HEK293T (cell line): ENCODE results near the gene RAB12.
A peak's percentile ranks its signal among the peaks of the same experiment; 100 is the strongest.

ENCODE experiments used
- CTCF ChIA-PET: fragments of 350-600 bp; formaldehyde crosslinking; extraction: SDS; loops from one replicate; lab custom pipeline; 2021; ENCODE audit warnings: antibody characterized with exemption, inconsistent platforms; lab: Yijun Ruan, JAX
- POLR2A ChIA-PET: fragments of 350-600 bp; formaldehyde crosslinking; extraction: SDS; loops from one replicate; lab custom pipeline; 2020; ENCODE audit warnings: antibody characterized with exemption, inconsistent platforms; lab: Yijun Ruan, JAX
- DNase-seq: peaks from one replicate; pipeline ENCODE4 v3.0.0; 2012; ENCODE audit warnings: mixed read lengths; ENCODE audit errors: extremely low spot score
- ARNT ChIP-seq: fragments of 450-650 bp; IDR thresholded peaks from 2 replicates; pipeline ENCODE4 v1.6.1; 2017; ENCODE audit warnings: mild to moderate bottlenecking
- BHLHE40 ChIP-seq: fragments of 450-650 bp; IDR thresholded peaks from 2 replicates; pipeline ENCODE4 v1.6.1; 2016; ENCODE audit warnings: mild to moderate bottlenecking, moderate library complexity, borderline replicate concordance
- CTBP1 ChIP-seq: fragments of 450-650 bp; IDR thresholded peaks from 2 replicates; pipeline ENCODE4 v1.6.1; 2016; ENCODE audit warnings: borderline replicate concordance
- ELF4 ChIP-seq: fragments of 450-650 bp; IDR thresholded peaks from 2 replicates; pipeline ENCODE4 v1.6.1; 2017; ENCODE audit warnings: antibody characterized with exemption
- FOXA1 ChIP-seq: fragments of 450-650 bp; IDR thresholded peaks from 2 replicates; pipeline ENCODE4 v1.6.1; 2016; ENCODE audit warnings: mild to moderate bottlenecking
- FOXK2 ChIP-seq: fragments of 450-650 bp; IDR thresholded peaks from 2 replicates; pipeline ENCODE4 v1.6.1; 2016; ENCODE audit warnings: mild to moderate bottlenecking
- FOXM1 ChIP-seq: fragments of 450-650 bp; IDR thresholded peaks from 2 replicates; pipeline ENCODE4 v1.6.1; 2017; ENCODE audit warnings: mild to moderate bottlenecking, borderline replicate concordance
- HDGF ChIP-seq: fragments of 450-650 bp; IDR thresholded peaks from 2 replicates; pipeline ENCODE4 v1.6.1; 2017; ENCODE audit warnings: antibody characterized with exemption, borderline replicate concordance
- L3MBTL2 ChIP-seq: fragments of 450-650 bp; conservative IDR thresholded peaks from 2 replicates; pipeline ENCODE4 v1.6.1; 2016; ENCODE audit warnings: mild to moderate bottlenecking
- LEF1 ChIP-seq: fragments of 450-650 bp; IDR thresholded peaks from 2 replicates; pipeline ENCODE4 v1.6.1; 2017; ENCODE audit warnings: mild to moderate bottlenecking, borderline replicate concordance
- NFRKB ChIP-seq: fragments of 450-650 bp; IDR thresholded peaks from 2 replicates; pipeline ENCODE4 v1.6.1; 2016; ENCODE audit warnings: mild to moderate bottlenecking, moderate library complexity
- SP1 ChIP-seq: fragments of 450-650 bp; IDR thresholded peaks from 2 replicates; pipeline ENCODE4 v1.6.1; 2017
- SUZ12 ChIP-seq: fragments of 450-650 bp; IDR thresholded peaks from 2 replicates; pipeline ENCODE4 v1.6.1; 2016; ENCODE audit warnings: mild to moderate bottlenecking
- TARDBP ChIP-seq: fragments of 450-650 bp; IDR thresholded peaks from 2 replicates; pipeline ENCODE4 v1.6.1; 2016
- ZNF384 ChIP-seq: fragments of 450-650 bp; IDR thresholded peaks from 2 replicates; pipeline ENCODE4 v1.6.1; 2016
- TF ChIP-seq, protein P1 (sequence below): fragments of 450-650 bp; IDR thresholded peaks from 2 replicates; pipeline ENCODE4 v1.6.1; 2016

RAB12 gene

DNA sequence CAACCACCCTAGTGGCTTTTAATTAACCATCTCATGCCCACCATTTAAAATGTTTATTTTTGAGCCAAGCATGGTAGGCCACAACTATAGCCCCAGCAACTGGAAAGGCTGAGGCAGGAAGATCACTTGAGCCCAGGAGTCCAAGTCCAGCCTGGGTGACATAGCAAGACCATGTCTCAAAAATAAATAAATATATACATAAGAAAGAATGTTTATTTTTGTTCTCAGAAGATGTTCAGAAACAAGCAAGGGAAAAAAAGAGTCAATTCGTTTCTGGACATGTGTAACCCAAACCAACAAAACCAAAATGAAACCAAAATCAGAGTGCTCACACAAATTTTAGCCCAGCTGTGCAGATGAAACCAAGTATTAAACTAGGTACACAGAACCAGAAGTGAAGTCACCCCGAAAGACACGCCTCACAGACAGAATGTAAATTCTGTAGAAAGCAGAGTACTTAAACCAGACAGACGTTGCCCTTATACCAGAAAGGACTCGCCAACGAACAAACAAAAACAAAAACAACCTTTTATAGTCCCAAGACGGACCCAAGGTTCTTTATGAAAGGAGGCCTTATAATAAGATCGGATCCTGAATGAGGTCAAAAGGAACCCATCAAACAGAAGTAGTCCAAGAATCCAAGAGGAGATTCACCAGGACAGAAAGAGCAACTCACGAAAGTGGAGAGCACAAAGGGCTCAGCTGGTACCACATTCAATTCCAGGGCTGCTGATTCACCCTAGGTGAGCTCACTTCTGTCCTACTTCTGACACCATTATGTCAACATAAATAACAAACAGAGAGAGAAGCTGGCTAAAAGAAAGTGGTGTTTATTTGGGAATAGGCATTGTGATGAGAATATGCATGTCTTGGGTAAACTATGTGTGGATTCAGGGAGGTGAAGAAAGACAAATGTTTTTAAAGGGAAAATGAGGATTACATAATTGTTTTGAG, 64.3 kb downstream of the RAB12 start:
- TF ChIP-seq FOXM1: no peak
- no peak for TF ChIP-seq ZNF384
- no peak for TF ChIP-seq BHLHE40
- TF ChIP-seq CTBP1: no peak
- TF ChIP-seq FOXA1: no peak
- no peak for TF ChIP-seq ARNT
- no peak for TF ChIP-seq NFRKB
- CTCF ChIA-PET: no interaction called here
- POLR2A ChIA-PET: no interaction called here

GRCh38 chr18:8675057-8675456, 65.8 kb downstream of the RAB12 start:
- DNase-seq: no peak
- POLR2A ChIA-PET: no interaction called here
- CTCF ChIA-PET: no interaction called here
- TF ChIP-seq CTBP1 (no peak), L3MBTL2 (no peak), SUZ12 (no peak), BHLHE40 (no peak), FOXK2 (no peak), SP1 (no peak), FOXA1 (no peak), NFRKB (no peak), ELF4 (no peak), HDGF (no peak), FOXM1 (no peak), LEF1 (no peak)
- TF ChIP-seq, protein P1, sequence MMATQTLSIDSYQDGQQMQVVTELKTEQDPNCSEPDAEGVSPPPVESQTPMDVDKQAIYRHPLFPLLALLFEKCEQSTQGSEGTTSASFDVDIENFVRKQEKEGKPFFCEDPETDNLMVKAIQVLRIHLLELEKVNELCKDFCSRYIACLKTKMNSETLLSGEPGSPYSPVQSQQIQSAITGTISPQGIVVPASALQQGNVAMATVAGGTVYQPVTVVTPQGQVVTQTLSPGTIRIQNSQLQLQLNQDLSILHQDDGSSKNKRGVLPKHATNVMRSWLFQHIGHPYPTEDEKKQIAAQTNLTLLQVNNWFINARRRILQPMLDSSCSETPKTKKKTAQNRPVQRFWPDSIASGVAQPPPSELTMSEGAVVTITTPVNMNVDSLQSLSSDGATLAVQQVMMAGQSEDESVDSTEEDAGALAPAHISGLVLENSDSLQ: no peak

More for the DNA sequence above, 64.3 kb downstream of the RAB12 start:
- no peak for DNase-seq

GRCh38 chr18:8681196-8681595, 72.0 kb downstream of the RAB12 start:
- CTCF ChIA-PET: no interaction called here
- TF ChIP-seq L3MBTL2 (no peak), FOXM1 (no peak), FOXA1 (no peak), ZNF384 (no peak), HDGF (no peak), SP1 (no peak), ARNT (no peak), LEF1 (no peak), TARDBP (no peak), SUZ12 (no peak), ELF4 (no peak), CTBP1 (no peak)
- POLR2A ChIA-PET: no interaction called here
- DNase-seq: no peak

DNA sequence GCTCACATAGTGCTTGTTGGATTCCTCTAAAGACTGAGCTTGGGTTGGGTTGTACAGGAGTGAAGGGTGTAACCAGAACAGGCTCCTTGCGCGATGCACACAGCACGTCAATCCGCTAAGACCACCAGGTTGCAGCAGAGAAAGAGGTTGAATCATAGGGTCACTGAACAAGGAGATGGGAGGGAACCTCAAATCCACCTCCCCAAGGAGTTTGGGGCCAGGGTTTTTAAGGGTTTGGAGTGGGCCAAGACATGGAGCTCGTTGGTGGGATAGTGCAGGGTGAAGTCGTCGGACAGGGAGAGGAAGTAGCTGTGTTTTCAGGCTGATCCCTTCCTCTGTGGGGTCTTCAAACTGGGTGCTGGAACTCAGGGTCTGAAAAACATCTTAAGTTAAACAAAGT, 75.3 kb downstream of the RAB12 start:
- ChIA-PET CTCF (no interaction called here), POLR2A (interaction anchor here (1.2 kb wide), 1 partner anchor 23 kb away, joined by 3 read pairs; no protein-coding TSS in a partner anchor)
- TF ChIP-seq FOXA1: no peak
- no peak for TF ChIP-seq TARDBP
- TF ChIP-seq ZNF384: no peak
- no peak for TF ChIP-seq CTBP1
- no peak for TF ChIP-seq BHLHE40
- TF ChIP-seq, protein P1: no peak
- no peak for TF ChIP-seq HDGF
- TF ChIP-seq FOXK2: no peak
- no peak for TF ChIP-seq SUZ12
- TF ChIP-seq ELF4: no peak
- TF ChIP-seq L3MBTL2: no peak
- no peak for TF ChIP-seq FOXM1
- no peak for DNase-seq

- ChIA-PET POLR2A (interaction anchor here (1.2 kb wide), 1 partner anchor 24 kb away, joined by 3 read pairs; no protein-coding TSS in a partner anchor), CTCF (no interaction called here)
- peak; percentile 15 for DNase-seq
Observed at GRCh38 chr18:8685141-8685913, 76.1 kb downstream of the RAB12 start.

More at GRCh38 chr18:8685141-8685913, 76.1 kb downstream of the RAB12 start:
- TF ChIP-seq, protein P1: no peak
- TF ChIP-seq SUZ12 (no peak), NFRKB (no peak), BHLHE40 (no peak), FOXA1 (no peak), HDGF (no peak), L3MBTL2 (peak; percentile 25; the same call in 1 of the 2 replicates)
